OCI-LY3 (cell line): Measurements from ENCODE around the gene CRNKL1.

Source experiments
- EZH2phosphoT487 ChIP-seq: fragments of 200-600 bp; shearing (Covaris generic); IDR thresholded peaks from 2 replicates; pipeline ENCODE4 v1.6.1; 2018; ENCODE audit warnings: antibody characterized with exemption, mixed run types, low read depth
- TF ChIP-seq, protein P1 (sequence below): fragments of 200-600, 300-600 bp; sonication (generic); IDR thresholded peaks from 2 replicates; pipeline ENCODE4 v1.5.1; 2014; ENCODE audit warnings: antibody characterized with exemption, low read length, low read depth

DNA sequence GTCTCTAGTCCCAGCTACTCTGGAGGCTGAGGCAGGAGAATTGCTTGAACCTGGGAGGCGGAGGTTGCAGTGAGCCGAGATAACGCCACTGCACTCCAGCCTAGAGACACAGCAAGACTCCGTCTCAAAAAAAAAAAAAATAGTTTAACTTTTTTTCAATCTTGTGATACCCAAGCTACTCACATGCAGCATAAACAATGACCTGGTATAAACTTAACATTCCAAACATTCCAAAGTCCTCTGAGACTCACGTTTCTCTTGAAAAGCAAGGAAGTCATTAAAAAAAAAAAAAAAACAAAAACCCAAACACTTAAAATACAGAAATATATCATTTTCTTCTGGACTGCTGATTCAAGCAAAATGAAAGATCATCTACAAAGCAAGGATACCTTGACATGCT lies 14.3 kb downstream of the CRNKL1 start:
- TF ChIP-seq, protein P1, sequence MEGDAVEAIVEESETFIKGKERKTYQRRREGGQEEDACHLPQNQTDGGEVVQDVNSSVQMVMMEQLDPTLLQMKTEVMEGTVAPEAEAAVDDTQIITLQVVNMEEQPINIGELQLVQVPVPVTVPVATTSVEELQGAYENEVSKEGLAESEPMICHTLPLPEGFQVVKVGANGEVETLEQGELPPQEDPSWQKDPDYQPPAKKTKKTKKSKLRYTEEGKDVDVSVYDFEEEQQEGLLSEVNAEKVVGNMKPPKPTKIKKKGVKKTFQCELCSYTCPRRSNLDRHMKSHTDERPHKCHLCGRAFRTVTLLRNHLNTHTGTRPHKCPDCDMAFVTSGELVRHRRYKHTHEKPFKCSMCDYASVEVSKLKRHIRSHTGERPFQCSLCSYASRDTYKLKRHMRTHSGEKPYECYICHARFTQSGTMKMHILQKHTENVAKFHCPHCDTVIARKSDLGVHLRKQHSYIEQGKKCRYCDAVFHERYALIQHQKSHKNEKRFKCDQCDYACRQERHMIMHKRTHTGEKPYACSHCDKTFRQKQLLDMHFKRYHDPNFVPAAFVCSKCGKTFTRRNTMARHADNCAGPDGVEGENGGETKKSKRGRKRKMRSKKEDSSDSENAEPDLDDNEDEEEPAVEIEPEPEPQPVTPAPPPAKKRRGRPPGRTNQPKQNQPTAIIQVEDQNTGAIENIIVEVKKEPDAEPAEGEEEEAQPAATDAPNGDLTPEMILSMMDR = no peak
- no peak for TF ChIP-seq EZH2phosphoT487
